GM13977 (cell line): ENCODE data around the gene RAD51B.

ENCODE experiments used
- DNase-seq: peaks from one replicate; pipeline ENCODE4 v3.0.0; 2012; ENCODE audit warnings: low spot score
- in situ Hi-C: fragments of 300-500 bp; cut with MboI; formaldehyde crosslinking; loops from one replicate; pipeline ENCODE4 v1.12.0; 2022; ENCODE audit warnings: low sequenced_read_pairs, low pct_unique_long_range_greater_than_20kb, mixed read lengths, inconsistent platforms; ENCODE audit not compliant: unreplicated experiment
- TF ChIP-seq, protein P1 (sequence below): IDR thresholded peaks from 2 replicates; pipeline ENCODE4 v1.5.1; 2012; ENCODE audit warnings: mild to moderate bottlenecking, control low read depth; ENCODE audit not compliant: insufficient read depth; ENCODE audit errors: extremely low read depth, missing control alignments

The RAD51B gene

DNA sequence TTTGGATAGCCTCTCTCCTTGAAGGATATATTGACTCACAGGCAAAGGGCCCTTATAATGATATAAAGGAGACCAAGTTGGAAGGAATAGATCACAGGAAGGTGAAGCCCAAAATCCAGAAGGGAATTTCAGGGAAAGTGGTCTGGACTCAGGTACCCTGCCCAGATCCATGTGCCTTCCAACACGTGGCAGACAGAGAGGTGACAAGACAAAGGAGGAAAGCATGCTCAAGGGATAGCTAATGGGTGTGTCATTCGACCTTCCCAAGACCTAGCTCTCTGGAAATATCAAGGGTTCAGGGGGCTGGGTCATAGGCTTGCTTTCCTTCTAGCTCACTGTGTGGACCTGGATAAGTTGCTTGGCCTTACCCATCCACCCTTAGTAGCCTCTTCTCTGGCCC lies 759.0 kb downstream of the RAD51B start:
- in situ Hi-C loops, result no loop called here
- TF ChIP-seq, protein P1, sequence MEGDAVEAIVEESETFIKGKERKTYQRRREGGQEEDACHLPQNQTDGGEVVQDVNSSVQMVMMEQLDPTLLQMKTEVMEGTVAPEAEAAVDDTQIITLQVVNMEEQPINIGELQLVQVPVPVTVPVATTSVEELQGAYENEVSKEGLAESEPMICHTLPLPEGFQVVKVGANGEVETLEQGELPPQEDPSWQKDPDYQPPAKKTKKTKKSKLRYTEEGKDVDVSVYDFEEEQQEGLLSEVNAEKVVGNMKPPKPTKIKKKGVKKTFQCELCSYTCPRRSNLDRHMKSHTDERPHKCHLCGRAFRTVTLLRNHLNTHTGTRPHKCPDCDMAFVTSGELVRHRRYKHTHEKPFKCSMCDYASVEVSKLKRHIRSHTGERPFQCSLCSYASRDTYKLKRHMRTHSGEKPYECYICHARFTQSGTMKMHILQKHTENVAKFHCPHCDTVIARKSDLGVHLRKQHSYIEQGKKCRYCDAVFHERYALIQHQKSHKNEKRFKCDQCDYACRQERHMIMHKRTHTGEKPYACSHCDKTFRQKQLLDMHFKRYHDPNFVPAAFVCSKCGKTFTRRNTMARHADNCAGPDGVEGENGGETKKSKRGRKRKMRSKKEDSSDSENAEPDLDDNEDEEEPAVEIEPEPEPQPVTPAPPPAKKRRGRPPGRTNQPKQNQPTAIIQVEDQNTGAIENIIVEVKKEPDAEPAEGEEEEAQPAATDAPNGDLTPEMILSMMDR, result no peak
- DNase-seq, result no peak

DNA sequence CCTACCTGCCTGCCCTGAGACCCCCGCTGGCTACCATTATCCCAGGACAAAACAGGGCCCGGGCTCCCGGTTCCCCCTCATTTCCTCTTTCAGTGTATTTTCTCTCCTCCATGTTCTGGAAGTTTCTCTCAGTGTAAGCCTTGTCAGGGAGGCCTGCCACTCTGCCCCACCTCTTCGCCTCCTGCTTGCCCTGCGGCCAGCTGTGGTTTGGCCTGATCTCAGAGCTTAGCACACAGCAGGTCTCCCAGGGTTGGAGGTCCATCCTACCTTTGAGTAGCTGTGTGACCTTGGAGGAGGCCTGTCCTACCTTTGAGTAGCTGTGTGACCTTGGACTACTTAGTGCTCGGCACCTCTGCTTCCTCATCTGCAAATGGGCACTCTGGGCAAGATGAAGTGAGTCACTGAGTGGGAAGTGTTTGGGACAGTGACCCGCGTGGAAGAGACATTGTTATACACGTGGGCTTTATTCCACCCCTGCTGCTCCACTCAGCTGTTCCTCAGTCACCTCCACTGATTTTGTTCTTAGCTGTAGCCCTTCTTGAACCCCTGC lies 760.6 kb downstream of the RAD51B start:
- in situ Hi-C loops, result no loop called here
- no peak for DNase-seq
- TF ChIP-seq, protein P1, result no peak

DNA sequence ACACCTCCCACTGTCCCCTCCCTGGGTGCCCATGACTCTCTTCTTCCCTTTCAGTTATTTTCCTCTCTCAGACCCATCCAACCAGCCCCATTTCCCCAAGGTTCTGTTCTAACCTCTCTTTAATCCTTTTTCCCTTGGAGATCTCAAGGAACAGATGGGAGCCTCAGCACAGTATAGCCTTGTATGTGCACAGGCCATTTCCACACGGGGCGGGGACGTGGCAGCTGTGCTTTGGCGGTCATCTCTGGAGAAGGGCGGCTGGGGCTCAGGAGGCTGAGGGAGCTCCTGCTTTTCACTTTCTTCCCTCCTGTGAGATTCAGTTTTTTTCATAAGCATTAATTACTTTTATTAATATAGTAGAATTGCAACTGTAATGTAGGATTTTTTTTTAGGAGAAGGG lies 761.1 kb downstream of the RAD51B start:
- in situ Hi-C loops, result no loop called here
- TF ChIP-seq, protein P1, result no peak
- no peak for DNase-seq

DNA sequence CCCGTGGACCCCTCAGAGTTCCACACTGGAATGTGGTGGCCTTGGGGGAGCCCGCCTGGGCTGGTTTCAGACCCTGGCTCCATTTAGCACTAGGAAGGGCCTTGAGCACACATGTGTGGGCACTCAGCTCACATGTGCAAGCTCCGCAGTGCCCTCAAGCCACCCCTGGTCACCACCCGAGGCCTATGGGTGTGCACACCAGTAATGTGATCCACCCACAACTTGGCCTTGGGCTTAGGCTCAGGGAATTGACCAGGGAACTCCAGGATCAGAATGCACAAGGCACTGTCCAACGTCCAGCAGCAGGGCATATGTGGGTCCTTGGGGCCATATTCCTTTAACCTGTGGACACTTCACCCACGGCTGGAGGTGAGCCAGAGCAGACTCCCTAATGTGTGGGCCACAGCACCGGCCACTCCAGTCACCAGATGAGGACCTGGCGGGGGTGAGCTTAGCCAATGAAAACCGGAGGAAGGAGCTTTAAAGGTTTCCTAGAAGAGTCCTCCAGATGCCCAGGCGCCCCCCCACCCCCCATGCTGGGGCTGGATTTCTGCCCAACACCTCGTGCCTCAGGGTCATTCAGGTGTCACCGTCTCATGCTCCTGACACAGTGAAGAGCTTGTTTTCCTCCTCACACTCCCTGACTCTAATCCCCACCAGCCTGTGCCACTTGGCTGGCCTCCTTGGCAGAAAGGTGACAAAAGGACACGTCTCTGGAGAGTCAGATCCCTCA lies 764.1 kb downstream of the RAD51B start:
- no peak for DNase-seq
- in situ Hi-C loops, result no loop called here
- TF ChIP-seq, protein P1, result no peak

DNA sequence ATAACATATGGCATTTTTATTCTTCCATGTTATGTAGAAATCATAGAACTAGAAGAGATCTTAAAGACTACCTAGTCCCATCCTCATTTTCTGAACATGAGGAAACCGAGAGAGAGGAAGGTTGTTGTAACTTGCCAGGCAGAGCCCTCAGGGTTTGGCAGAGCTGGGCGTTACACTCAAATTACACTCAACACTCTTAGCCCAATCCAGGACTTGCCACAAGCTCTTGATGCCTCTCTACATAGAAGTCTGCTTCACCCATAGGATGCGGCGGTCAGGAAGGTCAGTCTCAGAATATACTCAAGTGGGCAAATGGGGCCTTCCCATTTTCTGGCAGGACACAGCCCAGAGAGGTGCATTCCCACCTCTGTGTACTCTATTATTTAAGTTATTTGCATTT lies 765.2 kb downstream of the RAD51B start:
- no peak for DNase-seq
- in situ Hi-C loops, result no loop called here
- TF ChIP-seq, protein P1, result no peak

DNA sequence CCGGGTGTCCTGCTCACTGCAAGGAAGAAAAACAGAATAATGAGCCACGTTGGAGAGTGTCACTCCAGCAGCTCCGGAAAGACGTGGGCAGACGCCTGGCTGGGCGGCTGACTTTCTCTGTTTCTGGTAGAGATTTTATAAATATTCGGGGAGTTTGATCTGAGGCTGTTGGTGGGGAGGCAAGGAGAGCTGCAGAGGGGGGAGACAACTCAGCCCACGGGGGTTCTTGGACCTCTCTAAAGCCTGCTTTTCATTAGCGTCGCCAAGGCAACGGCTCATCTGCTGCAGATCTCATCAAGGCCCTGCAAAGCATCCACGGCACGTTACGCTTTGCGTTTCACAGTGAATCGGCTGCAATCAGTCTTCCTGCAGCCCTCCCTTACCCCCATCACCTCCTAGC lies 766.1 kb downstream of the RAD51B start:
- DNase-seq, result no peak
- TF ChIP-seq, protein P1, result no peak
- in situ Hi-C loops, result no loop called here
